HG02610 (cell line): ENCODE measurements around the gene CAP2.

Experiments
- ATAC-seq: cut with Tn5 transposase; IDR thresholded peaks from one replicate; pipeline ENCODE4 v1.9.1; 2021; ENCODE audit warnings: mild to moderate bottlenecking, moderate library complexity; ENCODE audit not compliant: unreplicated experiment

The CAP2 gene

GRCh38 chr6:17392978-17393891 is at the start of gene CAP2:
TSS of gene CAP2 (plus strand) at chr6:17393595. CDS start at chr6:17421556, 27,961 bp downstream.
- ATAC-seq: no peak

GRCh38 chr6:17347012-17347411 is 46.4 kb upstream of the CAP2 start:
- ATAC-seq: no peak

GRCh38 chr6:17349427-17349826 is 44.0 kb upstream of the CAP2 start:
- ATAC-seq: no peak

GRCh38 chr6:17352302-17352701 is 41.1 kb upstream of the CAP2 start:
- ATAC-seq: no peak

- no peak for ATAC-seq
Observed at GRCh38 chr6:17353440-17354175, 39.8 kb upstream of the CAP2 start.

- no peak for ATAC-seq
Observed at GRCh38 chr6:17354700-17355403, 38.5 kb upstream of the CAP2 start.

- no peak for ATAC-seq
Observed at GRCh38 chr6:17355404-17355774, 38.0 kb upstream of the CAP2 start.

- no peak for ATAC-seq
Observed at GRCh38 chr6:17358515-17358914, 34.9 kb upstream of the CAP2 start.

GRCh38 chr6:17360564-17360963 is 32.8 kb upstream of the CAP2 start:
- no peak for ATAC-seq

- ATAC-seq: no peak
Observed at GRCh38 chr6:17361013-17361412, 32.4 kb upstream of the CAP2 start.

GRCh38 chr6:17365961-17366360 is 27.4 kb upstream of the CAP2 start:
- no peak for ATAC-seq

GRCh38 chr6:17367868-17368267 is 25.5 kb upstream of the CAP2 start:
- ATAC-seq: no peak

- no peak for ATAC-seq
Observed at GRCh38 chr6:17381424-17382147, 11.8 kb upstream of the CAP2 start.

- ATAC-seq: no peak
Observed at GRCh38 chr6:17385660-17386059, 7.7 kb upstream of the CAP2 start.

- ATAC-seq: no peak
Observed at GRCh38 chr6:17388365-17388764, 5.0 kb upstream of the CAP2 start.

GRCh38 chr6:17389274-17389847 is 4.0 kb upstream of the CAP2 start:
- ATAC-seq: no peak

- ATAC-seq: no peak
Observed at GRCh38 chr6:17390276-17390675, 3.1 kb upstream of the CAP2 start.

- no peak for ATAC-seq
Observed at GRCh38 chr6:17391976-17392375, 1.4 kb upstream of the CAP2 start.

- no peak for ATAC-seq
Observed at GRCh38 chr6:17393892-17394631, 667 bp downstream of the CAP2 start.

GRCh38 chr6:17395112-17395511 is 1.7 kb downstream of the CAP2 start:
- no peak for ATAC-seq
